Subcutaneous adipose tissue (tissue), 4 donors: ENCODE results near the gene CNTNAP5. TPM values are rescaled to one million over a fixed set of nuclear protein-coding genes. Genes with fewer than 3 reads are reported as not detected.

ENCODE experiments used
- CTCF ChIP-seq: fragments of 450-650 bp; IDR thresholded peaks from one replicate; pipeline ENCODE4 v1.5.1; 2016; ENCODE audit warnings: low read depth, mild to moderate bottlenecking, control low read depth, antibody characterized with exemption, moderate library complexity
- total RNA-seq, 4 donors: library from RNA; depleted of rRNA; stranded (reverse); fragments of >200 nt; gene quantifications; one replicate each; pipeline ENCODE4 v1.1.0, GENCODE V29; 2016

The CNTNAP5 gene
- total RNA-seq, 4 donors from 2014 or later, result not detected

- no peak for TF ChIP-seq CTCF
Observed at GRCh38 chr2:124478761-124479160, 453.7 kb downstream of the CNTNAP5 start.

- TF ChIP-seq CTCF, result no peak
Observed at GRCh38 chr2:124480958-124481357, 455.9 kb downstream of the CNTNAP5 start.

GRCh38 chr2:124482044-124482443, 457.0 kb downstream of the CNTNAP5 start:
- TF ChIP-seq CTCF, result no peak

- no peak for TF ChIP-seq CTCF
Observed at GRCh38 chr2:124482551-124482950, 457.5 kb downstream of the CNTNAP5 start.

GRCh38 chr2:124485659-124486058, 460.6 kb downstream of the CNTNAP5 start:
- TF ChIP-seq CTCF, result no peak

GRCh38 chr2:124489686-124490085, 464.6 kb downstream of the CNTNAP5 start:
- no peak for TF ChIP-seq CTCF

- no peak for TF ChIP-seq CTCF
Observed at GRCh38 chr2:124501575-124502152, 476.6 kb downstream of the CNTNAP5 start.
